Stimulated activated CD8-positive, alpha-beta memory T cell treated with anti-CD3 and anti-CD28 coated beads, Interleukin-2, amount 100 ng/mL, for 48 hours (primary cell): Measurements from ENCODE around the gene POM121L2.
A peak's percentile ranks its signal among the peaks of the same experiment; 100 is the strongest.

Source experiments
- DNase-seq, 2 donors: peaks; one replicate each; pipeline ENCODE4 v3.0.0-alpha.2; 2020; ENCODE audit warnings: low read depth in 2 of 2

Gene POM121L2

DNA sequence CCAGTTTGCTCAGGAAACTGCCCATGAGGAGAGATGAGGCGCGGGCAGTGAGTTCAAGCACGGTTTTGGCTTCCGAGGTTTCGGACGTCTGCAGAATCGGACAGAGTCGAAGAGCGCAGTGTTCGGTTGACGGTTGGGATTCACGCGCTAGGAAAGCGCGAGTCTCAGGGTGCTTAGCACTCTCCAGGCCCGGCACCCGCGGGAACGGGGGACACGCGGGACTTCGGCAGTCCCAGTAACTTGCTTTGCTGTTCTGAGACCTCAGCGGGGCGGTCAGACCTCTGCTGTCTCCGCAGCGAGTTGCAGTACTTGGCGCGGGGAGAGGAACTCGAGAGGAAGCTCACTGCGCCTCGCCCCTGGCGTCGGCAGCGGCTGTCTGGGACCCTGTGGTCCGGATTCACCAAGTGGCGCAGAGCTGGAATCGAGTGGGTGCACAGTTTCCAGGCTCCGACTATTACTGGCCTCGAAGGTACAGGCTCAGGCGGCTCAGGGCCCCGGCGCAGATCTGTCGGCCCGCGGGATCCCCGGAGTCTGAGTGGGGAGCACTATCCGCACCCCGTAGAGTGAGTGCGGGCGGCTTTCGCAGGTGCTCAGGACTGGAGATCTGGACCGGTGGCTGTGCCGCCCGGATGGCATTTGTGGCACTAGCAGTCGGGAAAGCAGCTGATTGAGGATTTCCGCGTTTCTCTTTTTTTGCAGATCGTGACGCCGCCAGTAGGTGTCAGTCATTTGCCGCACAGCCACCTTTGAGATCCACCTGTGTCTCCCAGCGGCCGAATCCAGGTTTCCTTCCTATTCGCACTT, at the start of gene POM121L2:
Gene POM121L2, minus strand, starts transcription at position 128 of the 804 bp plus-strand sequence. Its CDS starts 103 bp downstream, at position 25.
- DNase-seq, result peak; percentile 14 to 42

DNA sequence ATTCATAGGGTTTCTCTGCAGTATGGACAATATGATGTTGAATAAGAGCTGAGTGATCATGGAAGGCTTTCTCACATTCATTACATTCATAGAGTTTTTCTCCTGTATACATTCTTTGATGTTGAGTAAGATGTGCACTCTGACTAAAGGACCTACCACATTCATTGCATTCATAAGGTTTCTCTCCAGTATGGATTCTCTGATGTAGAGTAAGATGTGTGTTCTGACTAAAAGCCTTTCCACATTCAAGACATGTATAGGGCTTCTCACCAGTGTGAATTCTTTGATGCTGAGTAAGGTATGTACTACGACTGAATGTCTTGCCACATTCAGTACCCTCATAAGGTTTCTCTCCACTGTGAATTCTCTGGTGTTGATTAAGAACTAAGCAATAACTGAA, 47.2 kb upstream of the POM121L2 start:
- no peak for DNase-seq

DNA sequence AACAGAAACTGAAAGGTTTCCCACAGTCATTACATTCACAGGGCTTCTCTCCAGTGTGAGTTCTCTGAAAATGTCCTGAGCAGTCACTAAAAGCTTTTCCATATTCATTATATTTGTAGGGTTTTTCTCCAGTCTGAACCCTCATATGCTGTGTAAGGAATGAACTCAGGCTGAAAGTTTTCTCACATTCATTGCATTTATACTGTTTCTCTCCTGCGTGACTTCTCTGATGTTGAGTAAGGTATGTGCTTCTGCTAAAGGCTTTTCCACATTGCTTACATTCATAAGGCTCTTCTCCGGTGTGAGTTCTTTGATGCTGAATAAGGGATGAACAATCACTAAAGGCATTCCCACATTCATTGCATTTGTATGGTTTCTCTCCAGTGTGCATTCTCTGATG, 46.7 kb upstream of the POM121L2 start:
- no peak for DNase-seq

GRCh38 chr6:27352850-27353249, 40.8 kb upstream of the POM121L2 start:
- DNase-seq, result no peak

DNA sequence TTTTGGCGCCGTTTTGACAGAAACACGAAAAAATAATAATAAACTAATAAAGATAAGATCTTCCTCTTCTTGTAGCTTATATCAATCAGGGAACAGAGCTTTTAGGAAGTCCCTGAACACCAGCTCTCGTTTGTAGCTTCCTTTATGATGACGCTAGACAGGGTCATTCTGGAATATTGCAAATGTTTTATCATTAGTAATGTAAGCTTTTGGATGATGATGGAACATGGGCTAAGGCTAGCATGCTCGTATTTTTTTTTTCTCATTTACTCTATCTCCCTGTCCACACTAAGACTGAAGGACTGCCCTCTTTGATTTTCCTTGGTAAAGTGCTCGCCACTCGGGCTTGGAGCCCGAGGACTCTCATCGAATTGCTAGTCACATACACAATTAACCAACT, 22.1 kb upstream of the POM121L2 start:
- no peak for DNase-seq

GRCh38 chr6:27333642-27334040, 21.6 kb upstream of the POM121L2 start:
- no peak for DNase-seq

GRCh38 chr6:27332692-27333641, 20.9 kb upstream of the POM121L2 start:
- peak; percentile 20 to 27 for DNase-seq

DNA sequence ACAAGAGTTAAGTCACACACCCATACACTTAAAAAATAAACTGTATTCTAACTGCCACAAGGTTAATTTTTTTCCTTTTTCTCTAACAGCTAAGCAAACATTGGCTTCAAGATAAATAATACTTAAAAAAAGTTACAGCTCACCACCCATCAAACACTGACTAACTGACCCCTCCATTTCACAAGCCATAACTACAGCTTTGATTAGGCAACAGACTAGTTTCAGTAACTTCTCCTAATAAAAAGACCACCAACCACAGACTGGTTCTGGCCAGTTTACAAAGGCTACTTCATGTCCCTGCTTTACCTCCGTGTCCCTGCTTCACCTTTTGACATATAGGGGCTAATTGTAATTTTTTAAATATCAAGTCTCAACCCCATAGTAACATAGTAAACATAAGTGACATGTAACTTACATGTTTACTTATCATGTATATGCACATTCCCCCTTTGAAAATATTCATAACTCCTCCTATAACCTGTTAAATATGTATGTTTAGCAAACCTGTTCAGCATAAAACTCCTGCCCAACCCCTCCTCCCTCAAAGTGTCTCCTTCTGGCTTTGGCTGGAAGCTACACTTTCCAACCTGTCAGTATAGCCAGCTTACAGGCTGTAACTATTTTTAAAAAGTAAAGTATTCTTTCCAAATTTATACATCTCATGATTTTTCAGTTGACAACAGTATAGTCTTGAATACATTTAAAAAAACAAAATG, 15.1 kb upstream of the POM121L2 start:
- DNase-seq, result no peak

- DNase-seq, result no peak
Measured at GRCh38 chr6:27321901-27322300, 9.8 kb upstream of the POM121L2 start.

DNA sequence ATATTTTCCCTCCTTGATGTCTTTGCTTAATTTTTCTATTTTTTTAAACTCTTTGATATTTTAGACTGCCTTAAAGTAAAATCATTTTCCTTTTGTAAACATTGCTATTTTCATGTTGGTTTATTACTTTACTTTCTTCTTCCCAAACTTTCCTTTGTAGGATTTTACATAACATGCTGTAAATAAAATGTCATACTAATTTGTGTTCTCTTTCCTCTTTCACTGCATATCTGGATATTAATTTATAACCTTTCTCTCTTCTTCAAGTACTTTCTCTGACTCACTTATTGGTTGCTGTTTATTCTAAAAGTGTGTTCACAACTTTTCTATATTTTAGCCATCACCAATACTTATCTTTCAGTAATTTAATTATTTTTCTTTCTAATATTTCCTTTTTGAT, 9.3 kb upstream of the POM121L2 start:
- no peak for DNase-seq

- DNase-seq, result no peak
Measured at GRCh38 chr6:27318973-27319372, 6.9 kb upstream of the POM121L2 start.

GRCh38 chr6:27314046-27314445, 2.0 kb upstream of the POM121L2 start:
- no peak for DNase-seq

- DNase-seq, result no peak
Measured at GRCh38 chr6:27312950-27313271, 838 bp upstream of the POM121L2 start.

DNA sequence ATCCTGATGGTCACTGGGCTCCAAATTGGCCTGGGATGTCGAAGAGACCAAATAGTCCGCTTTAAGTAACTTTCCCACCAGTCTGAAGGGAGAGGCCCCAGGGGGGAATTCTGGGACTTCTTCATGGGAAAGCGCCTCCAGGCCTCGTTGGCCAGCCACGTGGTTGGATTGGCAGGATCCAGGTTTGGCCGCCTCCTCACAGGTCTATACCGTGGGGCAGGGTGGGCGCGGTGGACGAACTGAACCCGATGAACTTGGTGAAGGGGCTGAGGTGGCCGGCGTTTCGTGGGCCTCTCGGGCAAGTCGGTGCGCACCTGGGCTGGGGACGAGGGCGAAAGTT, 297 bp downstream of the POM121L2 start:
- DNase-seq, result no peak

GRCh38 chr6:27303613-27304272, 8.3 kb downstream of the POM121L2 start:
- DNase-seq, result no peak

DNA sequence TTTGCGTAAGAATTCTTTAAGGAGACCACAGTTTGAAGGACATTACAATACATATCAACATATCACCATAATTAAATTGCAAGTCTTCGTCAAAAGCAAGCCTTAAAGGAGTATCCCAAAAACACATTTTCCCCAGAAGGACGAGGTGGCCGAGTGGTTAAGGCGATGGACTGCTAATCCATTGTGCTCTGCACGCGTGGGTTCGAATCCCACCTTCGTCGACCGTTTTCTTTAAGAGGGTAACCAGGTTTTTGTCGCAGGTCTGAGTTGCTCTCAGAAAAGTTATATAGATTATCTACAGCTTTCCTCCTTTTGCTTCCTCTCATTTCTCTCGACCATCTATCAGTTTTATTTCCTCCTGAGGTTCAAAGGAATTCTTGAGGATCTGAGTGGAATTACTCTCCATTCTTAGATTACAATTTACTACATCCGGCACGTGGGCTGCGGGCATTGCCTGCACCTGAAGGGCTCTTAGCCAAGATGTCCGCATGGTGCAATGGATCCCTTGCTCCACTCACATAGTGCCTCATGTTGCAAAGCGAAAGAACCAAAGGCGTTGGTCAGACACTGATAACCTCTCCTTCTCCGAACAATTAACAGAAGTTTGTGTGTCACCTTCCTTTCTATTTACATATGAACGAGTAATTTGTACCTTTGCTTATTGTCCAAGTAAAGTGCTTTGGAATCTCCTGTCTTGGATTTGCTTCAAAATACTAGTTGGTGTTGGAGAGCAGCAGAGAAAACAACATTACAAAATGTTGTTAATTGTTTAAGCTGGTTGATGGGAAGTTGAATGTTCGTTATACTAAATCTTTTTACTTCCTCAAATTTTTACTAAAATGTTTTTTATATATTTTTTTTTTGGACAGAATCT, 14.0 kb downstream of the POM121L2 start:
- peak; percentile 23 to 36 for DNase-seq

- no peak for DNase-seq
Measured at GRCh38 chr6:27297484-27297856, 14.6 kb downstream of the POM121L2 start.

- no peak for DNase-seq
Measured at GRCh38 chr6:27296106-27296783, 15.8 kb downstream of the POM121L2 start.

- no peak for DNase-seq
Measured at GRCh38 chr6:27295301-27296079, 16.6 kb downstream of the POM121L2 start.
